Psoas muscle (tissue), 8 donors: ENCODE results near the gene GALNT14. TPM values are rescaled to one million over a fixed set of nuclear protein-coding genes. Genes with fewer than 3 reads are reported as not detected.

Experiments used
- ATAC-seq, 4 donors: fragments of 200-7000 bp; cut with Tn5 transposase; one replicate each; pipeline ENCODE4 v1.9.1; 2020; ENCODE audit warnings: moderate library complexity in 3 of 4, mild to moderate bottlenecking in 2 of 4
- DNase-seq, 2 donors: peaks; one replicate each; pipeline ENCODE4 v3.0.0-alpha.2; 2020
- H3K27ac ChIP-seq: fragments of 200-600 bp; one replicate; pipeline ENCODE4 v1.8.0; 2022
- H3K27me3 ChIP-seq, 3 donors: fragments of 200-600 bp in 1 of 3; one replicate each; pipeline versions ENCODE4 v1.6.1 to v1.8.0; 2013 to 2022; ENCODE audit warnings: low read length in 2 of 3, mild to moderate bottlenecking in 2 of 3, moderate library complexity in 1 of 3; ENCODE audit not compliant: insufficient read depth in 3 of 3
- H3K36me3 ChIP-seq, 2 donors: fragments of 200-600 bp in 1 of 2; one replicate each; pipeline versions ENCODE4 v1.6.1 to v1.8.0; 2013 to 2022; ENCODE audit warnings: low read depth in 1 of 2, mild to moderate bottlenecking in 1 of 2, moderate library complexity in 1 of 2; ENCODE audit not compliant: insufficient read depth in 1 of 2
- H3K4me1 ChIP-seq: fragments of 200-600 bp; one replicate; pipeline ENCODE4 v1.8.0; 2022
- H3K4me3 ChIP-seq: fragments of 200-600 bp; one replicate; pipeline ENCODE4 v1.8.0; 2022; ENCODE audit warnings: mild to moderate bottlenecking
- H3K9me3 ChIP-seq: fragments of 200-600 bp; one replicate; pipeline ENCODE4 v1.8.0; 2022
- CTCF ChIP-seq: fragments of 200-600 bp; IDR thresholded peaks from one replicate; pipeline ENCODE4 v1.8.0; 2022; ENCODE audit warnings: antibody characterized with exemption
- WGBS, 3 donors: extraction: QIAGEN DNeasy Blood & Tissue Kit; methylation state at CpG; one replicate each; pipeline versions ENCODE4 v1.1.6 to v1.1.7; 2013; 5-methylcytosine and 5-hydroxymethylcytosine counted together
- intact Hi-C, 2 donors: fragments of 100-400 bp; cut with DNase I; formaldehyde crosslinking; loops; one replicate each; pipeline versions ENCODE4 v1.11.0 to v1.14.2; 2022
- polyA plus RNA-seq, 3 donors: library from polyadenylated mRNA; stranded (reverse); fragments of 200-250 nt; gene quantifications; one replicate each; pipeline ENCODE4 v1.2.3, GENCODE V29; 2013
- total RNA-seq, 4 donors: library from RNA; stranded (reverse); fragmentation: NEBNext Ultra II Directional in 2 of 4; extraction: Animal tissue kit (Norgen Biotek cat#: 25700) in 2 of 4; gene quantifications; one replicate each; pipeline versions ENCODE4 v1.2.1 to v1.2.4, GENCODE V29; 2021 to 2023
- donor health status: healthy with polysubstance abuse.
- donor health status: DM: no; HTN: no; CAD: no; lungs with moderate emphysema.
- donor health status: Bipolar disorder and iron deficiency.
- donor health status: healthy.
- donor health status: DM: yes; HTN: yes; CAD: no.
- donor health status: DM: no; HTN: no; CAD: no.
- donor health status: DM: no; HTN: no; CAD: no.
- donor health status: DM: yes; HTN: yes; CAD: no.

GALNT14 gene
- total and polyA plus RNA-seq, 7 donors: 0.13 to 0.54 (median 0.24) TPM; not detected in 1

DNA sequence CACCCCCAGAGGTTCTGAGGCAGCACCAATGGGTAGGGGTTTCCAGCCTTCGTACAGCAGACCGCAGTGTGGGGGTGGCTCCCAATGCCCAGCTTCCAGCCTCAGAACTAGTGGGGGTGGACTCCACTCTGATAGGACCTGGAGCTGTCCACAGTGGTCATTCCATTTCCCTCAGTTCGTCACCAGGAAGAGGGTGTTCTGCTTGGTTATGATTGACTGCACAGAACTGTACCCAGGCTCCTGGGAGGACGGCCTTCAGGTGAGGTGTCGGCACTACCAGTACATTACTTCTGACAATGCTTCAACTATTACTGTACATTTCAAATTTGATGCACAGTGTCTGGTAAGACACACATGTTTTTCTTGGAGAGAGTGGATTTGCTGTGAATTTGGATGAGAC lies 180.6 kb downstream of the GALNT14 start:
- no peak for TF ChIP-seq CTCF
- Histone ChIP-seq H3K27me3 (no peaks in the 10 kb centered on the region), H3K9me3 (no peaks in the 10 kb centered on the region), H3K4me3 (no peak overlapping the region), H3K4me1 (no peaks in the 10 kb centered on the region), H3K36me3 (no peaks in the 10 kb centered on the region), H3K27ac (no peak overlapping the region)
- no peak for DNase-seq
- intact Hi-C loops: no loop called here
- 91 to 96% (median 95%) methylated on average over 5 of the region's 5 CpGs for WGBS, 3 donors
- ATAC-seq: no peak

DNA sequence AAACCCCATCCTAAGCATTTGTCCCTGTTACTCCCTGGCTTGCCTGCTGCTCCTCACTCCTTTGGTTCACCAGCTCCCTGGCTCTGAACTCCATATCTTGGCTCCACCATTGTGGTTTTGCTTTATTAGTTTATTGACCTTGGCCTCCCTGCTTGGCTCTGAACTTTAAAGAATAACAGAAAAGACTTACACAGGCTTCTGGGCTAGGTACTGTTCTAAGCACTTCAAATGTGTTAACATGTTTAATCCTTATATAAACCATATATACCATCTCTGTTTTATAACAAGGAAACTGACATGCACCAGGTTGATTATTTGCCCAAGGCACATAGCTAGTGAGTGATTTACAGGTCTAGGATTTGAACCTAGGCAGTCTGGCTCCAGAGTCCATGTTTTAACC lies 181.2 kb downstream of the GALNT14 start:
- no peak overlapping the region for H3K4me3 ChIP-seq
- no peak overlapping the region for H3K27ac ChIP-seq
- intact Hi-C loops: no loop called here
- ATAC-seq (no peak), DNase-seq (no peak)
- H3K4me1 ChIP-seq: no peaks in the 10 kb centered on the region
- TF ChIP-seq CTCF: no peak
- H3K36me3 ChIP-seq: no peaks in the 10 kb centered on the region
- H3K27me3 ChIP-seq: no peaks in the 10 kb centered on the region
- no peaks in the 10 kb centered on the region for H3K9me3 ChIP-seq

DNA sequence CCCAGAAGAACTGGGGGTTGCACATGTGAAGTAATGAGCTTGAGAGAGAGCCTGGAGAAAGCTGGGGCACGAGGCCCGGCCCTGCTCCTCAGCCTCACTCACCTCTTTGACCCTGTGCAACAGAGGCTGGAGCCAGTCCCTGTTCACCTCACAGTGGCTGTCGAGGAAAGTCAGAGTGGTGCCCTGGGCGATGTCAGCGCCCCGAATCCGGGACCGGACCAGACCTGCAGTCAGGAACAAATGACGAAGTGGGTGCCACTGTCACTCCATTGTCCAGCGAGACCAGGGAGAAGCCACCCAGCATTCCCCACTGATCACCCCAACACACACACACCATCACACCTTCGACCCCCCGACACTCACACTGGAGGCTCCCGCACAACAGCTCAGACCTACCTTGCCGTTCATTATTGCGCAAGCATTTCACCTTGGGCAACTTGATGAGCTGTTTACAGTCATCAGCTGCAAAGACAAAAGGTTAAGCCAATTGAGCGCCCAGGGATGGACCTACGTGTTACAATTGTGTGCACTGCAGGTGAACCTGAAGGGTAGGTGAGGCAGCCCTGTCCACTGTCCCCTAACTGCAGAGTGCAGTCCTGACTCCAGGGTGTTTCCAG lies 182.6 kb downstream of the GALNT14 start:
- Histone ChIP-seq H3K4me3 (no peak overlapping the region), H3K4me1 (no peaks in the 10 kb centered on the region), H3K27me3 (no peaks in the 10 kb centered on the region), H3K36me3 (no peaks in the 10 kb centered on the region), H3K9me3 (no peaks in the 10 kb centered on the region), H3K27ac (no peak overlapping the region)
- WGBS, 3 donors: 95 to 97% (median 96%) methylated on average over 17 of the region's 17 CpGs
- intact Hi-C loops: no loop called here
- DNase-seq (no peak), ATAC-seq (no peak)
- no peak for TF ChIP-seq CTCF

- H3K4me1 ChIP-seq: no peaks in the 10 kb centered on the region
- TF ChIP-seq CTCF: no peak
- WGBS, 3 donors: 75 to 85% (median 76%) methylated on average over 2 of the region's 2 CpGs
- H3K9me3 ChIP-seq: no peaks in the 10 kb centered on the region
- H3K27me3 ChIP-seq: no peaks in the 10 kb centered on the region
- intact Hi-C loops: no loop called here
- no peaks in the 10 kb centered on the region for H3K36me3 ChIP-seq
- DNase-seq (no peak), ATAC-seq (no peak)
- H3K27ac ChIP-seq: no peak overlapping the region
- H3K4me3 ChIP-seq: no peak overlapping the region
Observed at GRCh38 chr2:30950339-30950738, 187.9 kb downstream of the GALNT14 start.

GRCh38 chr2:30949435-30949834 lies 188.8 kb downstream of the GALNT14 start:
- H3K27ac ChIP-seq: no peak overlapping the region
- H3K27me3 ChIP-seq: no peaks in the 10 kb centered on the region
- DNase-seq (no peak), ATAC-seq (no peak)
- intact Hi-C loops: no loop called here
- no peaks in the 10 kb centered on the region for H3K36me3 ChIP-seq
- 70 to 88% (median 79%) methylated on average over 4 of the region's 4 CpGs for WGBS, 3 donors
- no peaks in the 10 kb centered on the region for H3K4me1 ChIP-seq
- no peak overlapping the region for H3K4me3 ChIP-seq
- no peak for TF ChIP-seq CTCF
- H3K9me3 ChIP-seq: no peaks in the 10 kb centered on the region
